ENCODE measurements around the gene SLC12A1.
"Not testable (repeated sequence)": the region's sequence is repeated elsewhere in the genome, so short reads cannot be mapped to it uniquely, and the experiment has no call there.

Gene SLC12A1

DNA sequence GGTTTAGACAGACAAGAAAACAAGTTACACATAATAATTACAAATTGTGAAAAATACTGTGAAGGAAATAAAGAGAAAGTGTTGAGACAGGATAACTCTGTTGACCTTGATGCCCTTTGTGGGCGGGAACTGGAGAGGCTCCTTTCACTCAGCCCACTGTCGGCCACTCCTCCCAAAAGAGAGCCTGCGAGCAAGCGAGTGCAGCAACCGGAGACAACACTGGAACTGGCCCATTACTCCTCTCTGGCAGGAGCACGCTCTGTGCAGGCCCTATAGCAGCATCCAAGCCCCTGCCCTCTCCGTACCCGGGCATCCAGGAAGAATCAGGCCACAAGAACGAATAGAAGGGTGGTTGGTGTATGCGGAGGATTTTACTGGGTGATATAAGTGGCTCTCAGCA is 108.9 kb downstream of the SLC12A1 start:
- DNase-seq: no peak

DNA sequence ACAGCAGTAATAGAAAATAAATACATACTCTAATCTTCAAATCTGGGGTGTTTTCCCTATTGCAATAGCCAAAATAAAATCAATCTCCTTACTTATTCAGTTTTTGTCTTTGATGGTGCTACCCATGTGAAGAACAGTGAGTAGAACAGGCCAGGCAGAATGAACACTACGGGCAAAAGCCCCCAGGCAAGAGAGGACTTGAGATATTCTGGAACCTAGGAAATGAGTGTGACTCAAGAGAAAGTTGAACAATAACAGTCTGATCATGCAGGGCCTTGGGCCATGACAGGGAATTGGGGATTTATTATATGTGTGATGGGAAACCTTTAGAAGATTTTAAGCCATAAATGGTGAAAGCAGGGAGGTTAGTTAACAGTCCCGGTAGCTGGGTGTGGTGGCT is 111.1 kb downstream of the SLC12A1 start:
- no peak for DNase-seq

DNA sequence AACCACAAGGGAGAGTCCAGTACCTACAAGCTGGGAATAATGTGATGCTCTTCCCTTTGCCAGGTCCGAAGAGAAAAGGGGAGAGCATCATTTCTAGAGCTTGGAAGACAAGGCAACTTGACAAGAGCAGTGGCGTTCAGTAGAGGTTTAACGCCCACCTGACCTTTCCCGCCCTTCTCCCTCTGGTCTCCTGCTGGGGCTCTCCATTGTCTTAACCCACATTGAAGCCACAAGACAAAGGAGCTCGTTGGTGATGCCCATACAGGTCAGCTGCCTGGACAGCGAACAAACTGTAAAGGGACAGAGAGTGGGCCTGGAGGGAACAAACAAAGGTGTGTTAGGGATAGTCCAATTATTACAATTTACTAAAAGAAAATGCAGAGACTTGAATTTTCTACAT is 112.0 kb downstream of the SLC12A1 start:
- DNase-seq: no peak

DNA sequence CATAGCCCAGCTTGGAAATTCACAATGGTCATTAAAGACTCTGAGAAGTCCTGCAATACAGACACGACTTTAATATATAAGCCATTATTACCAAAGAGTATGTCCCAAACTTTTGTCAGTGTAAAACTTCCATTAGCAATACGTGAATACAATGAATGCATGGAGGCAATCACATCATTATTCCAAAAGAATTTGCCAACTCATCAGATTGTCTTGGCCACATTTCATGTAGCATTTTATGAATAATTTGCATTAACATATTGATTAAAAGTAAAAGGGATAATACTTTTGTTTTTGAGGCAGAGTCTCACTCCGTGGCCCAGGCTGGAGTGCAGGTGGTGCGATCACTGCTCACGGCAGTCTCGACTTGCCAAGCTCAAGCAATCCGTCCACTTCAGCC is 117.2 kb downstream of the SLC12A1 start:
- no peak for DNase-seq

DNA sequence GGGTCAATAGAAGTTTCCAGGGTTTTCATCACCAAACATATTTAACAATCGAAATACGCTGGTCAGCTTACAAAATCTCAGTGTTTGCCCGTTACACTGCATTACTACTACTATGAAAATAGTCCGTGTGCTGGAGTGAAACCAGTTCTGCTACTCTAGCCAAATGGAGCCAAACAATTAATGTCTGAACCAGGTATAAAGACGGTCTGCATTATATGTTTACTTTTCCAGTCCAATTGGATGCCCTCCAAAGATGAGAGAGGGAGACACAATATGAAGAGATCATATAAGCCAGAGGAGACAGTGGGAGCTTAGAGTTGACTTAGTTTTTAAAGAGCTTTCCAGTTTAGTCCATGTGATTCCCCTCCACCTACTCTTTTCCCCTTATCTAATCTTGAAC is 118.8 kb downstream of the SLC12A1 start:
- no peak for DNase-seq

DNA sequence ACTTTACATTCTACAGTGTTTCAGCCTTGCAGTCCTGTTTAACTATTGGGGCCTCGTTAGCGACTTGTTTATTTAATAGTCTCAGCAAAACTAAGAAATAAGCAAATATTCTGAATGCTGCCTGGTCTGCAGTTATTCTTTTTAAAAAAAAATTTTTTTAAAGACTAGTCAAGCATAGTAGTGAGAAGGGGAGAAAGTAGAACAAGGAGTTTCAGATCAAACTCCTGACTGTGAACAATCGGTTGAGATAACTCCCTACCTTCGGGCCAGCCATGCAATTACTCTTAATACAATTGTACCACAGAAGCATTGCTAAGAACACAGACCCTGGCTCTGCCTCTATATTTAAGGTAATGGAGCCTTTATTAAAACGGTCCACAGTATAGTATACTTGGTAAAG is 119.3 kb downstream of the SLC12A1 start:
- DNase-seq: no peak

DNA sequence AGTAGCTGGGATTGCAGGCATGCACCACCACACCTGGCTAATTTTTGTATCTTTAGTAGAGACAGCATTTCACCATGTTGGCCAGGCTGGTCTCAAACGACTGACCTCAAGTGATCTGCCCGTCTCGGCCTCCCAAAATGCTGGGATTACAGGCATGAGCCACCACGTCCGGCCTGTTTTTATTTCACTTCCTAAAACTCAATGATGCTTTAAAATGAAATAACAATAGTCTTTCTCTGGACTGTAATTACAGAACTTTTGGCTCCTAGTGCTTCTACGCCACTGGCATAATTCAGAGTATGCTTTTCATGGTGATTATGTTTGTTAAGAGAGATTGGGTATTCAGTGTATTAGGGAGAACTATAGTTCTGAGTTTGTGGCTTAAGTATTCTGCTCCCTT is 120.1 kb downstream of the SLC12A1 start:
- not testable (repeated sequence) for DNase-seq

DNA sequence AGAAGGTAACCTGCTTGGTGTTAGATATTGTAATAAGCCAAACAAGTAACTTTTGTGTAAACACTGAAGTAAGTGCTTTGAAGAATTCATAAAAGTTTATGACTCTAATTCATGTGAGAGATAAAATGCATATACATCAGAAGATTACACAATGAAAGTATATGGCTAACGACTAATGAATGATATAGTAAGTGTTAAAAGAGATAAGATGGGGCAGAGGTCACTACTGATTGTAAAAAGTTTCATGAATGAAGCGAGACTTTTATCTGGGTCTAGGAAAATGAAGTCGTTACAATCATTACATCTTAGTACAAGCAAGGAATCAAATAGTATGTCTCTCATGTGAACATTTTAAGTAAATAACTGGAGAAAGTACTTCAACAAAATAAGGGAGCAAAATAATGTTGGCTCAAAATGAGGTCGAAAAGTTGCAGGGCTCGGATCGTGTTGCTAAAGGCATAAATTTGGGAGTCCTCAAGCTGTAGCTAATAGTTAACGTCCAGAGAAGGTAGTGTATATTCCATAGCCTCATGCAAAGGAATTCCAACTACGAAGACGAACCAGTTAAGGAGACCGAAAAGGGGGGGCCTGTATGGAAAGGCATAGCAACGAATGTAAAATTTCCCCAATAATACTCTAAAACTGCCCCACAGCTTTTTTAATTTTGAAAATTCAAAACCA is 124.1 kb downstream of the SLC12A1 start:
- no peak for DNase-seq

DNA sequence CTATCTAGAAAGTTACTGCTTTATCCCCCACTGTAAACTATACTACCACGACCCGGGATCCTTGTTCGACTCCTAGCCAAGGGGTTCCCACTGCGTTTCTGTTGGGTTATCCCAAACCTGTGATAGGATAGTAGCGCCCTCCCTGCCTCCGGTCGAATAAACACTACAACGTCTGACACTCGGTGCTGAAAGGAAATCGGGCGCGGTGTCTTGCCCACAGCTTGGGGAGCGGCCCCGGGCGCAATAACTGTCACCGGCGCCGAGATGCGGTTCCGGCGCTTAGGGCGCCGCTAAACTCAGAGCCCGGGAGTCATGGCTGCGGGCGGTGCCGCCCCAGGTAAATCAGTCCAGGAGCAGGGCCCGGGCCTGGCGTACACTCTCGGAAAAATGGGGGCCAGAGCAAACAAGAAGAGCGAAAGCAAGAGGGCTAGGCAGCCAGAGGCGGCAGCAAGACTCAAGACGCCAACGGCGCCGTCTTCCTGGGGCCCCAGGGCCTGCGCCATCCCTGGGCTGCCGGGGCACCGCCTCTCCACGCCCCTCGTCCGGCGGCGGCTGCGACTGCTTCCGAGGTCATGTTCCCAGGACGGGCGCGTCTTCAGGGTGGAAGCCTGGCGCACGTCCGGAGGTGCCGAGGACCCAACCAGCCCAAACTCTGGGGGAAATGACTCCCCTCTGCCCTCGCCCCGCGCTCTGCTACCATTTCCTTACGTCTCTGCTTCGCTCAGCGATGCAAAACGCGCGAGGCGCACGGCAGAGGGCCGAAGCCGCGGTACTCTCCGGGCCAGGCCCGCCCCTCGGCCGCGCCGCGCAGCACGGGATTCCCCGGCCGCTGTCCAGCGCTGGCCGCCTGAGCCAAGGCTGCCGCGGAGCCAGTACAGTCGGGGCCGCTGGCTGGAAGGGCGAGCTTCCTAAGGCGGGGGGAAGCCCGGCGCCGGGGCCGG is 125.0 kb downstream of the SLC12A1 start, which contains the start of gene DUT:
DUT (plus strand) TSS at position 575 of the 941 bp plus-strand sequence; CDS start at position 662, 87 bp downstream.
- no peak for DNase-seq

DNA sequence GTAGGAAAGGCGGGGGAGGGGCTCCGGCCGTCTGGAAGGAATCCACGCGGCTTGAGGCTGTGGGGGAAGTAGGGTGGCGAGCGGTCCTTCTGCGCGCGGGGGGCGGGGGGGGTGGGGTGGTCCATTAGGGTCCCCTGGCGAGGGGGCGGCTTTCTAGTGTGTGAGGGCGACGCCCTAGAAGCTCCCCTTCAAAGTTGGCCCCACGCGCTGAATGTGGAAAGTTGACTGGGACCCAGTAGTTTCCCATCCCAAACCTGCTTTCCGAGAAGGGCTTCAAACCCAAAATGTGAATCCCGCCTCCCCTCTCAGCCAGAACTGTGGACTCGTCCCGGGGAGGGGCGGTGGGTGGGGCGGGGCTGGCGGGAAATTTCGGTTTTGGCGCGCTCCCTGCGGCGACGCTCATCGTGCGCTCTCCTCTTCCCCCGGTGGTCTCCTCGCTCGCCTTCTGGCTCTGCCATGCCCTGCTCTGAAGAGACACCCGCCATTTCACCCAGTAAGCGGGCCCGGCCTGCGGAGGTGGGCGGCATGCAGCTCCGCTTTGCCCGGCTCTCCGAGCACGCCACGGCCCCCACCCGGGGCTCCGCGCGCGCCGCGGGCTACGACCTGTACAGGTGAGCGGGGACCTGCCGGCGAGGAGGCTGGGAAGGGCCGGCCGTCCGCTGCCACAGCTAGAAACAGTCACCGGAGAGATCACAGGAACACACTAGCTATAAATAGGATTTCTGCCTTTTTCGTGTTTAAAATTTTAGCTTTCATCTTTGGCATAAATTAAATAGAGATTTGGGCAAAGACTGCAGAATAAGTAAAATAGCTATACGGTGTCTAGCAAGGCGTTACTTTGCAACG is 125.9 kb downstream of the SLC12A1 start:
- DNase-seq: peak; percentile 47

DNA sequence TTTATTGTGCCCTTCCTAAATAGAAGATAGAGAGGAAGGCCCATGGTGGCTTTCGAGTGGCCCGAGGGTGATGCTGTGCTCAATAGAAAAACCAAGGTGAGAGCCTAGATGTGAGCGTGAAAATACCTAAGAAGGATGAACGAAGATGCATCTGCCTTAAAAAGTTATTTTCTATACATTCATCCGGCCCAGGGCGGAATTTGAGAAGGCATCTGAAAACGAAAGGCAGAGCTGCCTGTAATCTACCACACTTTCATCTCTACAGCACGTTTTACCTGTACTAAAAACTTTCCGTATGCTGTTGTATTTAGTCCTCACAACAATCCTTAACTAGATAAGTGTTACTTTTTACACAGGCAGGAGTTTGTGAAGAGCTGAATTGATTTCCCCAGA is 126.5 kb downstream of the SLC12A1 start:
- no peak for DNase-seq

DNA sequence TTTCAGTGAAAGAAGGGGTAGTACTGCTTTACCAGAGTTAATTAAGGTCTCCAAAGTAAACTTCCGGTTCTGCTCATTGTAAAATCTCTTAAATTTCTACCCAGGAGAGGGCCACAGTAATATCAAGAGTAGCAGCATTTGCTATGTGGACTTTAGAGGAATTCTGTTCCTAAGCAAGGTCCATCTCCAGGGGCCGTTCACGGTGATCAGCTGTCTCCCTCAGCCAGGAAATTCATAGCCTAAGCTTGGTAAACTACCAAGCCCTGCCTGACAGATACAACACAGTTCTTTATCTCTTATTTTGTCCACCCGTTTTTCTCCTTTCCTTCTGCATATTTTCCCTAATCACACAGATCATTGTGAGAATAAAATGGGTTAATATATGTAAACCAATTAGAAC is 127.4 kb downstream of the SLC12A1 start:
- DNase-seq: no peak

DNA sequence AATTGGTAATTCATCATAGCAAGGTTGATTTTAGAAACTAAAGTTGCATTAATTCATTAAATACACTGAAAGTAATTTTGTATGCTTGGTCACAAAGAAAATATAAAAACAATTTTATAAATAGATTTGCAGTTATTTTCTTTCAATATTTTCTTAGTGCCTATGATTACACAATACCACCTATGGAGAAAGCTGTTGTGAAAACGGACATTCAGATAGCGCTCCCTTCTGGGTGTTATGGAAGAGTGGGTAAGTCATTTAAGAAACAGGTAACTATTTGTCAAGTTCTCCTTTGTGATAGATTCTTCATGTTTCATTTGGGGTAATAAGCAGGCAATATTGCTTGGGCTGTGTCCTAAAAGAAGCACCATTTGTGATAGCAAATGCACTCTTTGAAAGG is 128.2 kb downstream of the SLC12A1 start:
- DNase-seq: no peak

DNA sequence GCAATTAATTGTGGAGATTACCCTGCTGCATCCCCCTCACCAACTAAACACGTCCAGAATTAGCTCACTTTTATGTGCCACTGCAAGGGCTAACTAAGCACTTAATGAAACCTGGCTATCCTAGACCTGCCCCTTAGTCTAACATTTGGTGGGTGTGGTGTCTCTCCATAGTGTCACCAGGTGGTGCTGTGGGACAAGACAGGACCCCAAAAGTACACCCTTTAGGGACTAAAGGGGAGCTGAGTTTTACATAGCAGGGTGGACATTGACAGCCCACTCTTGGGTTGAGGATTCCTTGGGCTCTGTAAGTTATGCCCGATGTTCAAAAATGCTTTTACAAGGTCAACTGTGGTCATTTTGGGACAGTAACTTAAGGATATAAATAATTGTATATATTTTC is 130.8 kb downstream of the SLC12A1 start:
- no peak for DNase-seq

DNA sequence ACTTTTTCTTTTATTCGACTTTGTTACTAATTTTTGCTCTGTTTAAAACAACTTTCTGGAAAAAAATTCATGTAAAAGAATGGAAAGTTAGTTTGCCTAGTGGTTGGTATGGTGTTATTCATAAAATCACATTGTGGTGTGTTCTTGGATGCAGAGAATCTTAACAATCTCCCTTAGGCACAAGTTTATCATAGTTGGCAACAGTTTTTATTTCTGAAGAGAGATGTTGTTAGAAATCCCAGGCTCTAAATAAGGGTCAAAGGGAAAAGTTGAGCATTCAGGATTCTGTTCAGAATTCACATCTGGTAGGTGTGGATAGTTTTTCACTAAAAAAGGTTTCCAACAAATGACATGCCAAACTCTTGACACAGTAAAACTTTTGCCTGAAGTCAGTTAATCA is 131.5 kb downstream of the SLC12A1 start:
- no peak for DNase-seq

DNA sequence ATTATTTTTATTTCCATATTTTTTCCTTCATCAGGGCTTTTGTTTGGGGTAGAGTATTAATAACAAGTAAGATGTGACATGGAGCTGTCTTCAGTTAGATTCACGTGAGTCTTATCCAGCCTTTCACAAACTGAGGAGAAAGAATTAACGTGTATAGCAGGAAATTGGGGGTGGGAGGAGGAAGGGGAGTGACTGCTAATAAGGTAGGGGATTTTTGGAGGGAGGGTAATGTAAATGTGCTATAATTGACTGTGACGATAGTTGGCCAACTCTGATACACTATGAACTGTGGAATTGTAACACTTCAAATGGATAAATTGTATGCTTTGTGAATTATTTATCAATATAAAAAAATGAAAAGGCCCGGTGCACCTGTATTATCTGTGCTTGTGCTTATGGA is 134.0 kb downstream of the SLC12A1 start:
- DNase-seq: no peak

DNA sequence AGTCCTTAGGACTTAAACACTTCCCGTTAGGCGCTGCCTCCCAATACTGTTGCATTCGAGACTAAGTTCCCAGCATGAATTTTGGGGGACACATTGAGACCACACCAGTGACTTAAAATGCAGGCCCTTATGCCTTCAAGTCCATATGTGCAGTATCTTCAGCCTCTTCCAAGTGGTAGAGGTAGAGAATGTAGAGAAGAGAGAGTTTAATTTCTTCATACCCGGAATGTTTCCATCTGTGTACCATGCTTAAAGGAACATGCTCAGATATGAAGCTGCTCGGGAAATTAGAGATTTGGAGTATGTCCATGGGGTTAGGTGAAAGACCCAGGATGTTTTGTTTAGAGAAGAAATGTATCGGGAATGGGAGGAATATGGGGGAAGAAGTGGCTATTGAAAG is 137.8 kb downstream of the SLC12A1 start:
- no peak for DNase-seq

DNA sequence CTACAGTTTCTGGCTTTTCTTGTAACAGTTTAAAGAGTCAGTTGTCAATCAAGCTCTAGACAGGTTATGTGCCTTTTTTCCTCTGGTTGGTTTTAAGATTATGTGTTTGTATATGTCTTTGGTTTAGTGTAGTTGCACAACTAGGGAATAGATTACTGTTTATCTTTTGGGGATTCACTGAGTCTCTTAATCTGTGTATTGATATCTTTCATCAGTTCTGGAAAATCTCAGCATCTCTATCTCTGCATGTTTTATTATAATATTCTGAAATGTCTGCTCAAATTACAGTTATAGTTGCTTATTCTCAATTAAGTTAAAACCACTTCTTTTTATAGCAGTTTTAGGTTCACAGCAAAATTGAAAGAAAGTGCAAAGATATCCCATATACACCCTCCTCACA is 139.4 kb downstream of the SLC12A1 start:
- DNase-seq: no peak

DNA sequence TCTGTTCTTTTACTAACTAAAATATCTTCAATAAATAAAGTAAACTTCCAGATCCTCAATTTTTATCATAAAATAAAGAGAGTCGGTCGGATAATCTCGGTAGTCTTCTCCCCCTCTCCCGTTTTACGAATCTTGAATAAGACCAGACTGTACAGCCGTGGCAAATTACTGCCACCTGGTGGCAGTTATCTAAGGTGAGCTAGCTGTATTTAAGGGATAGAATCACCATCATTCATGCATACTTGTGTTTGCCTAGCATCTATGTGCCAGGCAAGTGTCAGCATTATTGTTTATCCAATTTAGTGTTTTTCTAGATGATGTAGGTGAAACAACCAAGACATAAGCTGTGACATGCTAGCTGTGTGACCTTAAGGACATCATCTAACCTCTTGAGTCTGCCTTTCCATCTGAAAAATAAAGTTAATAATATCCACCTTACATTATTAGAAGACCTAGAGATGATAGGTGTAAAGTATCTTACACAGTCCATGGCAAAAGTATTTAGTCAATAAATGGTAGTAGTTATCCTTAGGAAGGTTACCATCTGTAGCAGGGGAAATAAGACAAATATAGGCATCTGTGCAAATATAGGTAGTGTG is 146.5 kb downstream of the SLC12A1 start:
- no peak for DNase-seq

All from SIG-M5 (cell line).